WTC11 (cell line): ENCODE data around the gene RGP1. TPM values are rescaled to one million over a fixed set of nuclear protein-coding genes. Genes with fewer than 3 reads are reported as not detected.

ENCODE experiments used
- ATAC-seq: fragments of 200-7000 bp; cut with Tn5 transposase; 2 replicates; pipeline ENCODE4 v1.10.0; 2021; ENCODE audit warnings: mild to moderate bottlenecking, moderate library complexity
- CTCF ChIA-PET: fragments of 300-600 bp; sonication (Branson Sonifier 250); formaldehyde crosslinking; loops from one replicate; lab custom pipeline; 2021; ENCODE audit warnings: antibody characterized with exemption; lab: Charles Lee
- POLR2A ChIA-PET: fragments of 350-600 bp; sonication (Branson Sonifier 250); formaldehyde crosslinking; loops from one replicate; lab custom pipeline; 2021; ENCODE audit warnings: antibody characterized with exemption; lab: Charles Lee
- DNase-seq: peaks from one replicate; pipeline ENCODE4 v3.0.0; 2021; ENCODE audit warnings: low spot score
- H3K27ac Mint-ChIP-seq: 2 replicates; pipeline ENCODE4 v1.8.0; 2021; ENCODE audit warnings: mixed read lengths
- H3K27me3 Mint-ChIP-seq: 2 replicates; pipeline ENCODE4 v1.8.0; 2021; ENCODE audit warnings: low read depth, mild to moderate bottlenecking, moderate library complexity, mixed read lengths
- H3K36me3 Mint-ChIP-seq: 2 replicates; pipeline ENCODE4 v1.8.0; 2021; ENCODE audit warnings: mixed read lengths
- H3K4me1 Mint-ChIP-seq: 2 replicates; pipeline ENCODE4 v1.8.0; 2022; ENCODE audit warnings: mixed read lengths
- H3K4me3 Mint-ChIP-seq: 2 replicates; pipeline ENCODE4 v1.8.0; 2021; ENCODE audit warnings: mild to moderate bottlenecking, moderate library complexity, mixed read lengths
- H3K9me3 Mint-ChIP-seq: 2 replicates; pipeline ENCODE4 v1.8.0; 2021; ENCODE audit warnings: mixed read lengths
- ATF1 ChIP-seq: sonication (generic); formaldehyde crosslinking; IDR thresholded peaks from 2 replicates; pipeline ENCODE4 v1.8.1; 2023; ENCODE audit warnings: mild to moderate bottlenecking, moderate library complexity, missing genetic modification reagents
- CREM ChIP-seq: sonication (generic); formaldehyde crosslinking; IDR thresholded peaks from 2 replicates; pipeline ENCODE4 v1.8.1; 2022; ENCODE audit warnings: mild to moderate bottlenecking, missing genetic modification reagents, moderate library complexity
- CTCF ChIP-seq: fragments of 200-600 bp; IDR thresholded peaks from 2 replicates; pipeline ENCODE4 v1.8.0; 2022; ENCODE audit warnings: antibody characterized with exemption
- FOXJ3 ChIP-seq: sonication (generic); formaldehyde crosslinking; IDR thresholded peaks from 2 replicates; pipeline ENCODE4 v1.9.0; 2021; ENCODE audit warnings: missing genetic modification reagents, mild to moderate bottlenecking, borderline replicate concordance
- IRF2 ChIP-seq: sonication (generic); formaldehyde crosslinking; IDR thresholded peaks from 2 replicates; pipeline ENCODE4 v1.8.0; 2022; ENCODE audit warnings: low read depth, missing genetic modification reagents, borderline replicate concordance
- JAZF1 ChIP-seq: fragments of 250-450 bp; sonication (Bioruptor Pico); IDR thresholded peaks from 2 replicates; pipeline ENCODE4 v1.9.0; 2021; ENCODE audit warnings: moderate library complexity, mild to moderate bottlenecking, inconsistent platforms
- MAX ChIP-seq: sonication (generic); formaldehyde crosslinking; IDR thresholded peaks from 2 replicates; pipeline ENCODE4 v1.8.0; 2022; ENCODE audit warnings: mild to moderate bottlenecking, missing genetic modification reagents
- MYBL2 ChIP-seq: sonication (generic); formaldehyde crosslinking; IDR thresholded peaks from 2 replicates; pipeline ENCODE4 v1.8.1; 2023; ENCODE audit warnings: mild to moderate bottlenecking, moderate library complexity, missing genetic modification reagents
- PRRX2 ChIP-seq: fragments of 250-450 bp; sonication (Bioruptor Pico); IDR thresholded peaks from 2 replicates; pipeline ENCODE4 v1.8.0; 2021; ENCODE audit warnings: mild to moderate bottlenecking
- RORB ChIP-seq: fragments of 250-450 bp; sonication (Bioruptor Pico); IDR thresholded peaks from 2 replicates; pipeline ENCODE4 v1.9.0; 2021; ENCODE audit warnings: mild to moderate bottlenecking
- SMAD4 ChIP-seq: sonication (generic); formaldehyde crosslinking; IDR thresholded peaks from 2 replicates; pipeline ENCODE4 v1.8.0; 2022; ENCODE audit warnings: mild to moderate bottlenecking, missing genetic modification reagents
- USF1 ChIP-seq: sonication (generic); formaldehyde crosslinking; IDR thresholded peaks from 2 replicates; pipeline ENCODE4 v1.8.0; 2022; ENCODE audit warnings: mild to moderate bottlenecking, missing genetic modification reagents
- ZNF138 ChIP-seq: sonication (generic); formaldehyde crosslinking; conservative IDR thresholded peaks from 2 replicates; pipeline ENCODE4 v1.8.1; 2022; ENCODE audit warnings: mild to moderate bottlenecking, moderate library complexity, missing genetic modification reagents
- ZNF219 ChIP-seq: sonication (generic); formaldehyde crosslinking; IDR thresholded peaks from 2 replicates; pipeline ENCODE4 v1.8.0; 2023; ENCODE audit warnings: missing genetic modification reagents, mild to moderate bottlenecking, borderline replicate concordance
- ZNF317 ChIP-seq: sonication (generic); formaldehyde crosslinking; IDR thresholded peaks from 2 replicates; pipeline ENCODE4 v1.8.1; 2023; ENCODE audit warnings: low read depth, mild to moderate bottlenecking, moderate library complexity, missing genetic modification reagents, borderline replicate concordance
- ZNF423 ChIP-seq: fragments of 250-450 bp; sonication (Bioruptor Pico); IDR thresholded peaks from 2 replicates; pipeline ENCODE4 v2.1.2; 2022; ENCODE audit warnings: mild to moderate bottlenecking, moderate library complexity
- ZNF425 ChIP-seq: fragments of 250-450 bp; sonication (Bioruptor Pico); conservative IDR thresholded peaks from 2 replicates; pipeline ENCODE4 v1.9.0; 2021; ENCODE audit warnings: mild to moderate bottlenecking
- ZNF532 ChIP-seq: fragments of 250-450 bp; sonication (Bioruptor Pico); IDR thresholded peaks from 2 replicates; pipeline ENCODE4 v1.9.0; 2021; ENCODE audit warnings: mild to moderate bottlenecking, borderline replicate concordance
- total RNA-seq: library from RNA; stranded (reverse); gene quantifications from 3 replicates; pipeline ENCODE4 v1.2.3, GENCODE V29; 2021

Gene RGP1
- total RNA-seq, 1 experiment from 2014 or later: 30.0 TPM

- ATAC-seq: no peak
- POLR2A ChIA-PET: no interaction called here
Observed at GRCh38 chr9:35702696-35703095, 46.4 kb upstream of the RGP1 start.

GRCh38 chr9:35703906-35704672, 45.0 kb upstream of the RGP1 start:
- no peak overlapping the region for H3K4me3 Mint-ChIP-seq
- CTCF ChIA-PET: interaction anchor here (2.5 kb wide), 1 partner anchor 8 kb away, joined by 14 read pairs; no protein-coding TSS in a partner anchor

More at GRCh38 chr9:35702696-35703095, 46.4 kb upstream of the RGP1 start:
- Mint-ChIP-seq H3K27ac (no peak overlapping the region), H3K27me3 (no peaks in the 10 kb centered on the region), H3K4me1 (no peaks in the 10 kb centered on the region), H3K36me3 (peaks cover 50% of the 10 kb centered on the region), H3K9me3 (no peaks in the 10 kb centered on the region), H3K4me3 (no peak overlapping the region)
- CTCF ChIA-PET: no interaction called here
- TF ChIP-seq MAX (CRISPR knock-in tag) (no peak), ZNF219 (CRISPR knock-in tag) (no peak), IRF2 (CRISPR knock-in tag) (no peak), ATF1 (no peak), MYBL2 (CRISPR knock-in tag) (no peak), JAZF1 (CRISPR knock-in tag) (no peak), RORB (CRISPR knock-in tag) (no peak), PRRX2 (CRISPR knock-in tag) (no peak), ZNF138 (CRISPR knock-in tag) (no peak), ZNF317 (CRISPR knock-in tag) (no peak), FOXJ3 (CRISPR knock-in tag) (no peak), CREM (no peak), USF1 (CRISPR knock-in tag) (no peak), ZNF423 (CRISPR knock-in tag) (no peak), ZNF532 (CRISPR knock-in tag) (no peak)
- DNase-seq: no peak

More at GRCh38 chr9:35703906-35704672, 45.0 kb upstream of the RGP1 start:
- no peak overlapping the region for H3K27ac Mint-ChIP-seq
- no peaks in the 10 kb centered on the region for H3K4me1 Mint-ChIP-seq
- no peak for TF ChIP-seq CTCF
- no peak for TF ChIP-seq SMAD4
- no peak for TF ChIP-seq ZNF425 (CRISPR knock-in tag)
- no peaks in the 10 kb centered on the region for H3K9me3 Mint-ChIP-seq
- ATAC-seq (no peak), DNase-seq (no peak)
- H3K36me3 Mint-ChIP-seq: peaks cover 60% of the 10 kb centered on the region
- POLR2A ChIA-PET: no interaction called here
- H3K27me3 Mint-ChIP-seq: no peaks in the 10 kb centered on the region
